ENCODE results near the gene COL11A1. TPM values are rescaled to one million over a fixed set of nuclear protein-coding genes. Genes with fewer than 3 reads are reported as not detected.
"Not testable (repeated sequence)": the region's sequence is repeated elsewhere in the genome, so short reads cannot be mapped to it uniquely, and the experiment has no call there.

The COL11A1 gene
- polyA plus RNA-seq, 5 donors: 34.2 to 84.4 (median 62.1) TPM

GRCh38 chr1:102838016-102838415 is 270.3 kb downstream of the COL11A1 start:
- DNase-seq: no peak

- DNase-seq: no peak
Observed at GRCh38 chr1:102837551-102837950, 270.8 kb downstream of the COL11A1 start.

- DNase-seq: no peak
Observed at GRCh38 chr1:102836991-102837390, 271.3 kb downstream of the COL11A1 start.

GRCh38 chr1:102834688-102835320 is 273.5 kb downstream of the COL11A1 start:
- no peak for DNase-seq

- no peak for DNase-seq
Observed at GRCh38 chr1:102833151-102833550, 275.2 kb downstream of the COL11A1 start.

- not testable (repeated sequence) for DNase-seq
Observed at GRCh38 chr1:102826706-102827105, 281.6 kb downstream of the COL11A1 start.
